Brain microvascular endothelial cell (primary cell): ENCODE data around the gene FOXL3.
A peak's percentile ranks its signal among the peaks of the same experiment; 100 is the strongest.

Experiments used
- DNase-seq: peaks from one replicate; pipeline ENCODE4 v3.0.0-alpha.2; 2020
- H3K27ac ChIP-seq: fragments of 250-450 bp; sonication (Bioruptor Pico); 2 replicates; pipeline ENCODE4 v1.5.1; 2020; ENCODE audit warnings: mild to moderate bottlenecking, moderate library complexity
- H3K27me3 ChIP-seq: fragments of 250-450 bp; sonication (Bioruptor Pico); replicated peaks from 2 replicates; pipeline ENCODE4 v1.5.1; 2020; ENCODE audit warnings: mild to moderate bottlenecking
- H3K36me3 ChIP-seq: fragments of 250-450 bp; sonication (Bioruptor Pico); replicated peaks from 2 replicates; pipeline ENCODE4 v1.5.1; 2020; ENCODE audit warnings: mild to moderate bottlenecking
- H3K4me3 ChIP-seq: 2 replicates; pipeline ENCODE4 v1.5.1; 2011; ENCODE audit warnings: low read depth, mild to moderate bottlenecking, control low read depth, low read length, moderate library complexity
- in situ Hi-C: cut with HindIII; loops from 2 replicates; pipeline ENCODE4 v1.10.0; 2017; ENCODE audit warnings: low sequenced_read_pairs, low pct_ligation_motif_present
- TF ChIP-seq, protein P1 (sequence below): IDR thresholded peaks from 2 replicates; pipeline ENCODE4 v1.5.1; 2011; ENCODE audit warnings: low read depth, mild to moderate bottlenecking, moderate library complexity, low read length, control low read depth, inconsistent platforms; ENCODE audit errors: missing control alignments

Gene FOXL3

DNA sequence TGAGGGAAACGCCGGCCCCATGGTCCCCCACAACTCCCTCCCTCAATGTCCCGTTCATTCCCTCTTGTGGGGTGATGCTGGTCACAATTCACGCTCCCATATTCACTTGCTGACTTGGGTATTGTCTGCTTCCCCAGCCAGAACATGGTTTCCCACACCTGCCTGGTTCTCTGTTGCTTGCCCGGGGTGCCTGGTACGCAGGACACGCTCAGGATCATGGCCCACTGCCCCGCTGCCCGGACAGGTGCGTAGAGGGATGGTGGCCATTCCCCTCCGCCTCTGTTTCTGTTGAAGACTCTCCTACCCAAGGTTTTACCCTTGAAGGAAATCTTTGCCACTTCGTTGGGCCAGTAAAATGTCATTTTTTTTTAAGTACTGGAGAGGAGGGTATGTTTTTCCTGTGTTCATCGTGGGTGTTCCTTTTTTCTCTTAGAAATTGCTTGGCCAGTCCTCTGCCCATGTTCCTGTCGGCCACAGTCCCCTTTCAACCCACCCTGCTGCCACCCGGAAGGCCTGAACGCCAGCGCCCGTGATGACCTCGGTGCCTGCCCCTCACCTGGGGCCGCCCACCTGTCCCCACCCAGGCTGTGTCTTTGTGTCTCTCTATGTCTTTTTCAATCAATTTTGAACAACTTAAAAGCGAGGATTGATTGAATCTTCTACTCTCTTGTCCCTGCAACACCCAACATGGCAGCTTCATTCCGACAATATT lies 38.2 kb downstream of the FOXL3 start:
- no peak overlapping the region for H3K4me3 ChIP-seq
- DNase-seq, result no peak
- H3K36me3 ChIP-seq, result no peaks in the 10 kb centered on the region
- TF ChIP-seq, protein P1, sequence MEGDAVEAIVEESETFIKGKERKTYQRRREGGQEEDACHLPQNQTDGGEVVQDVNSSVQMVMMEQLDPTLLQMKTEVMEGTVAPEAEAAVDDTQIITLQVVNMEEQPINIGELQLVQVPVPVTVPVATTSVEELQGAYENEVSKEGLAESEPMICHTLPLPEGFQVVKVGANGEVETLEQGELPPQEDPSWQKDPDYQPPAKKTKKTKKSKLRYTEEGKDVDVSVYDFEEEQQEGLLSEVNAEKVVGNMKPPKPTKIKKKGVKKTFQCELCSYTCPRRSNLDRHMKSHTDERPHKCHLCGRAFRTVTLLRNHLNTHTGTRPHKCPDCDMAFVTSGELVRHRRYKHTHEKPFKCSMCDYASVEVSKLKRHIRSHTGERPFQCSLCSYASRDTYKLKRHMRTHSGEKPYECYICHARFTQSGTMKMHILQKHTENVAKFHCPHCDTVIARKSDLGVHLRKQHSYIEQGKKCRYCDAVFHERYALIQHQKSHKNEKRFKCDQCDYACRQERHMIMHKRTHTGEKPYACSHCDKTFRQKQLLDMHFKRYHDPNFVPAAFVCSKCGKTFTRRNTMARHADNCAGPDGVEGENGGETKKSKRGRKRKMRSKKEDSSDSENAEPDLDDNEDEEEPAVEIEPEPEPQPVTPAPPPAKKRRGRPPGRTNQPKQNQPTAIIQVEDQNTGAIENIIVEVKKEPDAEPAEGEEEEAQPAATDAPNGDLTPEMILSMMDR, result no peak
- H3K27me3 ChIP-seq, result peaks cover 2% of the 10 kb centered on the region
- in situ Hi-C loops, result no loop called here
- H3K27ac ChIP-seq, result no peak overlapping the region

DNA sequence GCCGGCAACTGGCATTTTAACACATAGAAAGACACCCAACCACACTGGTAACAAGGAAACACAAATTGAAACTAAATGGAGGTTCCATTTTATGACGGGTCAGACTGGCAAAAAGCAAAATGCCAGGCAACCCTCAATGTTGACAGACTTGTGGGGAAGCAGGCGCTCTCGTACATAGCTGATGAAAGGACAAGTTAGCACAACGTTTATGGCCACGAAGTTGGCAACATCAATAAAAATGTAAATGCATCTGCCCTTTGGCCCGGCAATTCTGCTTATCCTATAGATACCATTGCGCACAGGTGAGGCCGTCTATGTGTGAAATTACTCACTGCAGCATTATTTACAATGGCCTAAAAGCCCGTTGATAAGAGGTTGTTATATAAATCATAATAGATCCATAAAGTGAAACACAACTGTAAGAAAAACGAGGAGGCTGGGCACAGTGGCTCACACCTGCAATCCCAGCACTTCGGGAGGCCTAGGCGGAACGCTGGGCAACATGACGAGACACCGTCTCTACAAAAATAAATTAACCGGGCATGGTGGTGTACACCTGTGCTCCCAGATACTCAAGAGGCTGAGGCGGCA lies 39.8 kb downstream of the FOXL3 start:
- peaks cover 2% of the 10 kb centered on the region for H3K27me3 ChIP-seq
- in situ Hi-C loops, result no loop called here
- no peak for DNase-seq
- no peak overlapping the region for H3K27ac ChIP-seq
- H3K36me3 ChIP-seq, result no peaks in the 10 kb centered on the region
- H3K4me3 ChIP-seq, result no peak overlapping the region
- TF ChIP-seq, protein P1, result no peak

DNA sequence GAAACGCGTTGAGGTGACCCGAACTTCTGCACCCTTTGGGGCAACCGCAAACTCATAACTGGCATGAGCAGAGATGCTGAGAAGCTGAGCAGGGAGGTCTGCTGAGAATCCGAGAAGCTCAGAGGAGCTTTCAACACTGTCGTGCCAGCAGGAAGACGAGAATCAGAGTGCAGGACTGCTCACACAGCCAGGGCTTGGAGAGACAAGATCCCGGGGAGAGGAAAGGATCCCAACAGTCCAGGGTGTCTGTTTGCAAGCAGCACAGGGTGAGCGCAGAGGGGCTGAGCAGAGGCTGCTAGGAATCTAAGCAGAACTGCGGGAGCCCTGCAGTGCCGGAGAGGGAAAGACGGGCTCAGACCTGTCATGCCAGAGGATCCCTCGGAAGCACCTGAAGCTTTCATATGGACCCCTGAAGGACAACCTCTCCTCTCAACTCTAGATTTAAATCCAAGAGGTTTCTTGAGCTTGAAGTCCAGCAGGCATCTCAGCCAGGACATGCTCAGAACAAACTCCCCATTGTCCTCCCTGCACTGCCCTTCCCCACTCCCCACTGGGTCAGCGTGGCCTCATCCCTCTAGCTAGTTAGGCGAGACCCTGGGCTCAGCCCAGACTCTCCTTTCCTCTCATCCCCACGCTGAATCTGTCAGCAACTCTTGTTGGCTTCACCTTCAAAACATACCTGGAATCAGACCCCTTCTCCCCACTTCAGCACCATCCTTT lies 40.7 kb downstream of the FOXL3 start:
- no peak overlapping the region for H3K27ac ChIP-seq
- TF ChIP-seq, protein P1, result no peak
- no peak for DNase-seq
- no peaks in the 10 kb centered on the region for H3K36me3 ChIP-seq
- H3K4me3 ChIP-seq, result no peak overlapping the region
- in situ Hi-C loops, result no loop called here
- H3K27me3 ChIP-seq, result peaks cover 2% of the 10 kb centered on the region

DNA sequence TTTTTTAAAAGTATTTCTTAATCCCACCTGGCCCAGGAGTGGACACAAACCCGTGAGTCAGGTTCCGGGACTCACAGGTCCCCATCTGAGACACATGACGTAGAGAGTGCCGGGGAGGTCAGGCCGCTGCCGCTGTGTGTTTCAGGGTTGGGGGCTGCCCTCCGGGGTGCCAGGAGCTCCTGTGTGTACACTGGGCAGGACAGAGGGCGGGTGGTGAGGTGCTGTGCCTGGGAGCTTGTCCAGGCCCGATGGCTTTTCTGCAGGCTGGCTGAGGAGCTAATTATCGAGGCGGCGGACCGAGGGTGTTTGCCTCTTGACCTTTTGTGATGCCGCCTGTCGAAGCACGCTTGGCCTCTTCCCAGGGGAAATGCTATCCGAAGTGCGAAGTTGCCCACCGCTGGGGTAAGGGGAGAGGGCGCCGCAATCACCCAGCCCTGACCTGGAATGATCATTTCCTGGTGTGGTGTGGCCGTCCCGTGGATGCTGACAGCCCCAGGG lies 42.1 kb downstream of the FOXL3 start:
- H3K27me3 ChIP-seq, result peaks cover 2% of the 10 kb centered on the region
- H3K36me3 ChIP-seq, result no peaks in the 10 kb centered on the region
- no peak overlapping the region for H3K27ac ChIP-seq
- in situ Hi-C loops, result no loop called here
- no peak overlapping the region for H3K4me3 ChIP-seq
- TF ChIP-seq, protein P1, result no peak
- no peak for DNase-seq

DNA sequence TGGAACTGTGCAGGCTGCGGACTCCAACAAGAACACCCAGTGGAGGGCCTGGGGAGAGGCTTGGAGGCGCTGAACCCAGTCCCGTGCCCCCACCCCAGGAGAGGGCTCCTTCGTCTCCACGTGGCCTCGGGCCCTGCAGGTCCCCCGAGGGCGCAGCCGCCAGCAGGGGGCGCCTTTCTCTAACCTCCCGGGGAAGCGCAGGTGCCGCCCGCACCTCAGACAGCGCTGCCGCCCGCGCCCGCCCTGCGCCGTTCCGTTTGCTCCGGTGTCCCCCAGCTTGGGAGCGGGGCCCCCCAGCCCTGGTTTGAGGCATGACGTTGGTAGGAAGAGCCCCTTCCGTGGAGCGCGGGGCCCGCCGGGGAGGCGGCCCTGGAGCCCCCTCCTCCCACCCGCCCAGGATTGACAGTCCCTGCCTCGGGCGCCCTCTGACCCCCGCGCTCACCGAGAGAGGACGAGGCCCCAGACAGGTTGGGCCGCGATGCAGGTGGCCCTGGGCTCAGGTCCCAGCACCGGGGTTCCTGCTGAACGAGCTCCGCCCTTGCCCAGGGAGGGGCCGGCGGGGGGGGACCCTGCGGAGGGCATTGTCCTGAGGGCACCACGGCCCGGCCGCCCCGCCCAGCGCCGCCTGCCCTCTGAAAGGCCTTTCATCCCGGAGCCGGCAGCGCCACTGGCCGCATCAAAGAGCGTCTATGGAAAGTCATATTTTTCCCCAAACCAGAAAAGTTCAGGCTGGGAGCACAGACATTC lies 42.8 kb downstream of the FOXL3 start:
- Histone ChIP-seq H3K27me3 (peaks cover 2% of the 10 kb centered on the region), H3K27ac (no peak overlapping the region), H3K36me3 (no peaks in the 10 kb centered on the region), H3K4me3 (peak overlapping the region; percentile 33)
- peak; percentile 33 for DNase-seq
- in situ Hi-C loops, result no loop called here
- TF ChIP-seq, protein P1, result peak; percentile 79
